Parathyroid adenoma (tissue), 2 donors: Measurements from ENCODE around the gene ZNF606.

ENCODE experiments used
- H2AFZ ChIP-seq: fragments of 300-600 bp; sonication (generic); one replicate; pipeline ENCODE4 v1.7.0; 2017; ENCODE audit warnings: antibody characterized with exemption, mild to moderate bottlenecking
- H3K27ac ChIP-seq: fragments of 300-600 bp; sonication (generic); one replicate; pipeline ENCODE4 v1.7.0; 2017
- H3K27me3 ChIP-seq: fragments of 300-600 bp; sonication (generic); one replicate; pipeline ENCODE4 v1.7.0; 2017; ENCODE audit warnings: low read length; ENCODE audit not compliant: control insufficient read depth, insufficient read depth
- H3K36me3 ChIP-seq: fragments of 300-600 bp; sonication (generic); one replicate; pipeline ENCODE4 v1.7.0; 2017; ENCODE audit warnings: low read length; ENCODE audit not compliant: control insufficient read depth, insufficient read depth
- H3K4me1 ChIP-seq: fragments of 300-600 bp; sonication (generic); one replicate; pipeline ENCODE4 v1.7.0; 2017; ENCODE audit warnings: control low read depth
- H3K4me2 ChIP-seq: fragments of 300-600 bp; sonication (generic); one replicate; pipeline ENCODE4 v1.7.0; 2017; ENCODE audit warnings: low read length
- H3K4me3 ChIP-seq: fragments of 300-600 bp; sonication (generic); one replicate; pipeline ENCODE4 v1.7.0; 2017; ENCODE audit warnings: low read depth, low read length
- H3K79me2 ChIP-seq: fragments of 300-600 bp; sonication (generic); one replicate; pipeline ENCODE4 v1.7.0; 2017; ENCODE audit warnings: control low read depth
- H3K9ac ChIP-seq: fragments of 300-600 bp; sonication (generic); one replicate; pipeline ENCODE4 v1.7.0; 2017; ENCODE audit warnings: mild to moderate bottlenecking
- H3K9me3 ChIP-seq: fragments of 300-600 bp; sonication (generic); one replicate; pipeline ENCODE4 v1.7.0; 2017; ENCODE audit warnings: low read length; ENCODE audit not compliant: control insufficient read depth
- CTCF ChIP-seq: fragments of 300-600 bp; sonication (generic); IDR thresholded peaks from one replicate; pipeline ENCODE4 v1.7.0; 2017; ENCODE audit warnings: antibody characterized with exemption, mild to moderate bottlenecking
- donor health status: primary hyperparathyroidism.

The ZNF606 gene

GRCh38 chr19:57947419-57948134 is 55.0 kb downstream of the ZNF606 start, which contains the start of gene ZNF256:
TSS of gene ZNF256 (minus strand) at chr19:57947706. CDS start at chr19:57947474, 232 bp downstream.
- Histone ChIP-seq H3K4me3 (peak within 1 kb of the TSS; percentile 87), H3K36me3 (no peaks in the 10 kb centered on the region), H3K79me2 (no peaks in the 10 kb centered on the region), H3K9me3 (no peaks in the 10 kb centered on the region), H3K27ac (peak within 1 kb of the TSS; percentile 73), H3K27me3 (no peaks in the 10 kb centered on the region), H3K4me2 (peak within 1 kb of the TSS; percentile 80), H2AFZ (peak within 1 kb of the TSS; percentile 87), H3K4me1 (peaks cover 6% of the 10 kb centered on the region), H3K9ac (peak within 1 kb of the TSS; percentile 76)
- peak; percentile 76 for TF ChIP-seq CTCF

- peak overlapping the region; percentile 68 for H3K4me2 ChIP-seq
- peak overlapping the region; percentile 73 for H3K27ac ChIP-seq
- H3K9ac ChIP-seq = peak overlapping the region; percentile 76
- H3K36me3 ChIP-seq = no peaks in the 10 kb centered on the region
- TF ChIP-seq CTCF = no peak
- H3K27me3 ChIP-seq = no peaks in the 10 kb centered on the region
- peak overlapping the region; percentile 87 for H3K4me3 ChIP-seq
- no peaks in the 10 kb centered on the region for H3K9me3 ChIP-seq
- no peaks in the 10 kb centered on the region for H3K79me2 ChIP-seq
- H2AFZ ChIP-seq = peak overlapping the region; percentile 87
- peaks cover 6% of the 10 kb centered on the region for H3K4me1 ChIP-seq
Measured at GRCh38 chr19:57947088-57947418, 55.6 kb downstream of the ZNF606 start.

GRCh38 chr19:57946316-57946715 is 56.3 kb downstream of the ZNF606 start:
- Histone ChIP-seq H3K79me2 (no peaks in the 10 kb centered on the region), H2AFZ (no peak overlapping the region), H3K4me3 (peak overlapping the region; percentile 87), H3K9me3 (no peaks in the 10 kb centered on the region), H3K9ac (no peak overlapping the region), H3K27ac (no peak overlapping the region), H3K27me3 (no peaks in the 10 kb centered on the region), H3K4me2 (peak overlapping the region; percentile 68), H3K4me1 (peaks cover 6% of the 10 kb centered on the region), H3K36me3 (no peaks in the 10 kb centered on the region)
- TF ChIP-seq CTCF = no peak

GRCh38 chr19:57941593-57941992 is 61.0 kb downstream of the ZNF606 start:
- Histone ChIP-seq H3K4me2 (no peak overlapping the region), H3K4me3 (no peak overlapping the region), H3K27ac (no peak overlapping the region), H2AFZ (no peak overlapping the region), H3K27me3 (no peaks in the 10 kb centered on the region), H3K9me3 (no peaks in the 10 kb centered on the region), H3K79me2 (no peaks in the 10 kb centered on the region), H3K9ac (no peak overlapping the region), H3K36me3 (no peaks in the 10 kb centered on the region), H3K4me1 (peaks cover 4% of the 10 kb centered on the region)
- TF ChIP-seq CTCF = no peak

- Histone ChIP-seq H2AFZ (no peak overlapping the region), H3K4me1 (no peaks in the 10 kb centered on the region), H3K9ac (no peak overlapping the region), H3K79me2 (peaks cover 2% of the 10 kb centered on the region), H3K4me2 (no peak overlapping the region), H3K9me3 (no peaks in the 10 kb centered on the region), H3K36me3 (no peaks in the 10 kb centered on the region), H3K4me3 (peak overlapping the region; percentile 92), H3K27me3 (no peaks in the 10 kb centered on the region), H3K27ac (no peak overlapping the region)
- TF ChIP-seq CTCF = no peak
Measured at GRCh38 chr19:57935731-57936130, 66.9 kb downstream of the ZNF606 start.
